DND-41 (cell line): ENCODE measurements around the gene APOBEC3H.

Source experiments
- ATAC-seq: fragments of 200-7000 bp; cut with Tn5 transposase; 3 replicates; pipeline ENCODE4 v1.9.1; 2021; ENCODE audit warnings: low read depth; ENCODE audit not compliant: insufficient read depth
- DNase-seq: peaks from one replicate; pipeline ENCODE4 v3.0.0-alpha.2; 2020
- H2AFZ ChIP-seq: 2 replicates; pipeline ENCODE4 v1.6.0; 2012; ENCODE audit warnings: low read depth, low read length
- H3K27ac ChIP-seq: 2 replicates; pipeline ENCODE4 v1.5.1; 2012; ENCODE audit warnings: low read length, inconsistent platforms
- H3K27me3 ChIP-seq: fragments of 200-600 bp; sonication (generic); 2 replicates; pipeline ENCODE4 v1.6.0; 2012; ENCODE audit warnings: low read length, mild to moderate bottlenecking, inconsistent platforms; ENCODE audit not compliant: insufficient read depth, poor library complexity
- H3K36me3 ChIP-seq: 2 replicates; pipeline ENCODE4 v1.5.1; 2012; ENCODE audit warnings: low read length, inconsistent platforms; ENCODE audit not compliant: insufficient read depth
- H3K4me1 ChIP-seq: 2 replicates; pipeline ENCODE4 v1.5.1; 2012; ENCODE audit warnings: mild to moderate bottlenecking, low read length; ENCODE audit not compliant: insufficient read depth
- H3K4me2 ChIP-seq: 2 replicates; pipeline ENCODE4 v1.6.0; 2012; ENCODE audit warnings: mild to moderate bottlenecking, moderate library complexity, low read length, inconsistent platforms; ENCODE audit not compliant: insufficient read depth
- H3K4me3 ChIP-seq, 2 experiments: fragments of 200-600 bp in 1 of 2; shearing (Covaris generic) in 1 of 2; 2 replicates each; pipeline ENCODE4 v1.5.1; 2012 to 2016; ENCODE audit warnings: inconsistent platforms in 2 of 2, low read length in 2 of 2, mild to moderate bottlenecking in 2 of 2, low read depth in 1 of 2, moderate library complexity in 1 of 2
- H3K79me2 ChIP-seq: 2 replicates; pipeline ENCODE4 v1.6.0; 2012; ENCODE audit warnings: low read length, inconsistent platforms; ENCODE audit not compliant: insufficient read depth
- H3K9ac ChIP-seq: 2 replicates; pipeline ENCODE4 v1.6.0; 2012; ENCODE audit warnings: low read depth, mild to moderate bottlenecking, inconsistent platforms, low read length, moderate library complexity
- H3K9me3 ChIP-seq: 2 replicates; pipeline ENCODE4 v1.5.1; 2012; ENCODE audit warnings: low read length, moderate library complexity, mild to moderate bottlenecking, inconsistent platforms; ENCODE audit not compliant: insufficient read depth, severe bottlenecking
- H4K20me1 ChIP-seq: 2 replicates; pipeline ENCODE4 v1.6.0; 2012; ENCODE audit warnings: low read length; ENCODE audit not compliant: insufficient read depth
- CTCF ChIP-seq: IDR thresholded peaks from 2 replicates; pipeline ENCODE4 v1.5.1; 2012; ENCODE audit warnings: borderline replicate concordance, low read length, moderate library complexity, mild to moderate bottlenecking; ENCODE audit not compliant: poor library complexity, severe bottlenecking; ENCODE audit errors: extremely low read depth
- EZH2 ChIP-seq: IDR thresholded peaks from 3 replicates; pipeline ENCODE4 v1.6.1; 2012; ENCODE audit warnings: borderline replicate concordance, low read depth, mild to moderate bottlenecking, moderate library complexity, low read length, inconsistent platforms; ENCODE audit not compliant: severe bottlenecking

APOBEC3H gene

GRCh38 chr22:39081598-39081997 is 15.4 kb upstream of the APOBEC3H start:
- Histone ChIP-seq H4K20me1 (no peaks in the 10 kb centered on the region), H3K36me3 (no peaks in the 10 kb centered on the region), H3K79me2 (no peaks in the 10 kb centered on the region), H2AFZ (no peak overlapping the region), H3K4me3 (no peak overlapping the region), H3K27me3 (no peaks in the 10 kb centered on the region), H3K27ac (no peak overlapping the region), H3K9ac (no peak overlapping the region), H3K4me1 (peaks cover 15% of the 10 kb centered on the region), H3K9me3 (no peaks in the 10 kb centered on the region), H3K4me2 (no peak overlapping the region)
- TF ChIP-seq CTCF, result no peak
- TF ChIP-seq EZH2, result no peak
- ATAC-seq, result no peak
- DNase-seq, result no peak

DNA sequence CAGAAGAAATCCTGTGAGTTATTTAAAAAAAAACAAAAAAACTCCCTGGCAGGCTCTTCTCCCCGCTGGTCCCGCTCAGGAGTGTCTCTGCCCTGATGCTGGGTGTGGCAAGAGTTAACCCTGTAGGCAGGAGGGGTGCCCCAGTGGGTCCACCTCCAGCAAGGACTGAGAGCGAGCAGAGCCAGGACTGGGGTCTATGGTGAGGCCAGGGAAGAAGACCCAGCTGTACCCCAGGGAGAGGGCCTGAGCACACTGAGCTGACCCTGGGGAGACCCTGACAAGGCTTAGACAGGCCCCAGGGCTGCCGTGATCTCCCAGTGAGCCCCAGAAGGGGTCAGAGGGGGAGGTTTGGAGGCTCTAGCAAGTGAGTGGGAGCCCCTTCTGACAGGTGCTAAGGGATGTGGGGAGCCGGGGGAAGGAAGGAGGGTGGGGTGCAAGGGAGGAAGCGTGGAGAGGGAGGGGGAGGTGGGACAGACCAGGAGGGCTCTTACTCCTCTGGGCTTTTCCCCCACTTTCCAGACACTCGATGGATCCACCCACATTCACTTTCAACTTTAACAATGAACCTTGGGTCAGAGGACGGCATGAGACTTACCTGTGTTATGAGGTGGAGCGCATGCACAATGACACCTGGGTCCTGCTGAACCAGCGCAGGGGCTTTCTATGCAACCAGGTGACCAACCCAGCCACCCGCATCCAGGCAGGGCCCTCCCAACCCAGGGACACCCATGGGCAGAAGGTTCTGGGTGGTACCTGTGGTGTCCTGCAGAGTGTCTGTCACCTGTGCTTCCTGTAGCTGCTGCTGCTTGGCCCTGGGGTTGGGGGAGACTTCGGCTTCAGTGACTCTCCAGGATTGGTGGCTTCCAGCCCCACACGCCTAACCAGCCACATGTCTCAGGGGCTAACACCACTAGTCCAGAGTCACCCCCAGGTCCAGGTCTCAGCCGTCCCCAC is 13.6 kb upstream of the APOBEC3H start:
- H3K9me3 ChIP-seq, result no peaks in the 10 kb centered on the region
- H3K4me1 ChIP-seq, result 0 out of 2 replicates have a peak, but pooled peaks cover under 1% of the 10 kb centered on the region
- no peaks in the 10 kb centered on the region for H3K79me2 ChIP-seq
- no peaks in the 10 kb centered on the region for H3K27me3 ChIP-seq
- TF ChIP-seq CTCF (no peak), EZH2 (no peak)
- no peaks in the 10 kb centered on the region for H4K20me1 ChIP-seq
- no peaks in the 10 kb centered on the region for H3K36me3 ChIP-seq
- DNase-seq, result no peak
- no peak overlapping the region for H3K4me2 ChIP-seq
- no peak overlapping the region for H3K27ac ChIP-seq
- H3K9ac ChIP-seq, result no peak overlapping the region
- no peak overlapping the region for H3K4me3 ChIP-seq
- no peak overlapping the region for H2AFZ ChIP-seq
- ATAC-seq, result no peak

DNA sequence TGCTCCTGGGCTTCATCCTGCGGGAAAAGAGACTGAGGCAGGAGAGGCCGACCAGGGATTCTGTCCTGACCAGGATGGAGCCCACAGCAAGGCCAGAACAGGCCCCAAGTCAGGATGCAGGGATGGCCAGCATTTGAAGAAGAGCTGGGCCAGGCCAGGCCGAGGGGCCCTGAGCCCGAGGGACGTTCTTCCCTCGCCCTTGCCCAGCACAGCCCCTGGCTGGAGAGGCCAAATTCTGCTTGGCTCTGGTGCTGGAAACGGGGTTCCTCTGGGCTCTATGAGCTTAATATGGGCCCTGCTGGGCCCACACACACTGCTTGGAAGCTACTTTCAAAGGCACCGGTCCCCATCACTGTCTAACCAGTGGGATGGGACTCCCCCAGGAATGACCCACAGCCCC is 12.4 kb upstream of the APOBEC3H start:
- H3K9ac ChIP-seq, result no peak overlapping the region
- H3K4me3 ChIP-seq, result no peak overlapping the region
- H3K27ac ChIP-seq, result no peak overlapping the region
- H2AFZ ChIP-seq, result no peak overlapping the region
- DNase-seq (no peak), ATAC-seq (no peak)
- H3K27me3 ChIP-seq, result no peaks in the 10 kb centered on the region
- no peaks in the 10 kb centered on the region for H3K36me3 ChIP-seq
- H3K4me2 ChIP-seq, result no peak overlapping the region
- H3K4me1 ChIP-seq, result peaks cover 2% of the 10 kb centered on the region; the same call in 1 of the 2 replicates
- H3K79me2 ChIP-seq, result no peaks in the 10 kb centered on the region
- H3K9me3 ChIP-seq, result no peaks in the 10 kb centered on the region
- TF ChIP-seq CTCF, result no peak
- no peak for TF ChIP-seq EZH2
- no peaks in the 10 kb centered on the region for H4K20me1 ChIP-seq

DNA sequence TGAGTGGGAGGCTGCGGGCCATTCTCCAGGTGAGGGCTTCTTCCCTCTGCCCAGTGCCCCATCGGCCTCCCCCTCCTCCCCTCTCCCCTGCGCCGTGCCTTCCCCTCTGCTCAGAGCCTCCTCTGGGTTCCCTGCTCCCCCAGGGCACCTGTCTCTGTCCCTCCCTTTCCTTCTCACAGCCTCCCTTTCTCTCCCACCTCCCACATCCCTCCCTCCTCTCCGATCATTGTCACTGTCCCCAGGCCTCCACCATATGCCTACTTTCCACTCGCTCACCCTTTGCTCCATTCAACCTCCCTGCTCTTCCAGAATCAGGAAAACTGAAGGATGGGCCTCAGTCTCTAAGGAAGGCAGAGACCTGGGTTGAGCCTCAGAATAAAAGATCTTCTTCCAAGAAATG is 9.9 kb upstream of the APOBEC3H start:
- H3K79me2 ChIP-seq, result no peaks in the 10 kb centered on the region
- peaks cover 16% of the 10 kb centered on the region for H3K4me1 ChIP-seq
- no peaks in the 10 kb centered on the region for H3K27me3 ChIP-seq
- H3K9me3 ChIP-seq, result no peaks in the 10 kb centered on the region
- no peak overlapping the region for H2AFZ ChIP-seq
- ATAC-seq (no peak), DNase-seq (no peak)
- H3K4me3 ChIP-seq, result no peak overlapping the region
- no peaks in the 10 kb centered on the region for H3K36me3 ChIP-seq
- no peak overlapping the region for H3K9ac ChIP-seq
- no peaks in the 10 kb centered on the region for H4K20me1 ChIP-seq
- no peak overlapping the region for H3K4me2 ChIP-seq
- no peak overlapping the region for H3K27ac ChIP-seq
- TF ChIP-seq EZH2, result no peak
- TF ChIP-seq CTCF, result no peak
